GM13976 (cell line): ENCODE results near the gene SYNE2.

ENCODE experiments used
- DNase-seq: peaks from one replicate; pipeline ENCODE4 v3.0.0; 2012; ENCODE audit warnings: low spot score
- CTCF ChIP-seq: IDR thresholded peaks from 2 replicates; pipeline ENCODE4 v1.5.1; 2012; ENCODE audit warnings: borderline replicate concordance, mild to moderate bottlenecking; ENCODE audit not compliant: insufficient read depth; ENCODE audit errors: extremely low read depth, missing control alignments, control extremely low read depth
- in situ Hi-C: fragments of 300-500 bp; cut with MboI; formaldehyde crosslinking; loops from one replicate; pipeline ENCODE4 v1.12.0; 2022; ENCODE audit warnings: low sequenced_read_pairs, mixed read lengths, inconsistent platforms; ENCODE audit not compliant: unreplicated experiment

The SYNE2 gene

GRCh38 chr14:63939006-63939270, 86.1 kb downstream of the SYNE2 start:
- in situ Hi-C loops, result no loop called here

GRCh38 chr14:63940387-63940786, 87.6 kb downstream of the SYNE2 start:
- TF ChIP-seq CTCF, result no peak
- no peak for DNase-seq
- in situ Hi-C loops, result no loop called here

More at GRCh38 chr14:63939006-63939270, 86.1 kb downstream of the SYNE2 start:
- no peak for TF ChIP-seq CTCF
- DNase-seq, result no peak

DNA sequence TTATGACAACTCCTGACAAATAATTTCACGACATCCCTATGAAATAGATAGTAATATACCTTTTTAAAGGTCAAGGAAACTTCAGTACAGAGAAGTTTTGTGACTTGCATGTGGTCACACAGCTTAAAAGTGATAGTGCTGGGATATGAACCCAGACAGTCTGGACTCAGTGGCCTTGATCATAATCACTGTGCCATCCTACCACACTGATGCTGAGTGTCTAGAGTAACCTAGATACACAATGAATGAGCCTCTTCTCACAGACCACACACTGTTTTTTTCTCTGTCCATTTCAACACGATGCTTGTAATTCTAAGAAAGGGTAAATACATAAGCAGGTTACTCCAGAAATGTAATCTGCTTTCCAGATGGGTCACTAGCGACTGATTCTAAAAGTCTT, 88.2 kb downstream of the SYNE2 start:
- DNase-seq, result no peak
- TF ChIP-seq CTCF, result no peak
- in situ Hi-C loops, result no loop called here

- no peak for TF ChIP-seq CTCF
- in situ Hi-C loops, result no loop called here
- DNase-seq, result no peak
Measured at GRCh38 chr14:63949696-63950095, 96.9 kb downstream of the SYNE2 start.

GRCh38 chr14:63951021-63951420, 98.2 kb downstream of the SYNE2 start:
- no peak for TF ChIP-seq CTCF
- in situ Hi-C loops, result no loop called here
- no peak for DNase-seq

DNA sequence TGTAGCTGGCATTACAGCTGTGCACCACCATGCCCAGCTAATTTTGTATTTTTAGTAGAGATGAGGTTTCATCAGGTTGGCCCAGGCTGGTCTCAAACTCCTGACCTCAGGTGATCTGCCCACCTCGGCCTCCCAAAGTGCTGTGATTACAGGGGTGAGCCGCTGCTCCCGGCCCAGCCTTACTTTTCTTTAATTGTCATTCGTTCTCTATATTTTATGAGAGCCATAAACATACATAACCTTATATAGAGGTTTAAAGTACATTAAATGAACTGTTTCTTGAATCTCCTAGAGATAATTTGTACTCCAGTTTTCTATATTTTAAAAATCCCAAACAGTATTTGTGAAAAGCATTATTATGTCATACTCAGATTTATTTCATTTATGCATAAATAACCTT, 98.6 kb downstream of the SYNE2 start:
- in situ Hi-C loops, result no loop called here
- no peak for DNase-seq
- no peak for TF ChIP-seq CTCF
